A549 (cell line): ENCODE results near the gene CDT1. TPM values are rescaled to one million over a fixed set of nuclear protein-coding genes. Genes with fewer than 3 reads are reported as not detected.
A peak's percentile ranks its signal among the peaks of the same experiment; 100 is the strongest.

ENCODE experiments used
- ATAC-seq, 2 experiments: fragments of 200-7000 bp in 1 of 2; fragments of >200 bp in 1 of 2; cut with Nextera tagmentation in 1 of 2; cut with Tn5 transposase in 1 of 2; 3 replicates each; pipeline versions ENCODE4 v1.8.0 to v1.9.1; 2018 to 2020; ENCODE audit warnings: mild to moderate bottlenecking in 1 of 2, moderate library complexity in 1 of 2
- CTCF ChIA-PET: fragments of 300-600 bp; sonication (Branson Sonifier 250); formaldehyde crosslinking; extraction: SDS; loops from one replicate; lab custom pipeline; 2021; ENCODE audit warnings: antibody characterized with exemption, inconsistent platforms; lab: Yijun Ruan, JAX
- POLR2A ChIA-PET: fragments of 350-600 bp; formaldehyde crosslinking; extraction: SDS; loops from one replicate; lab custom pipeline; 2021; ENCODE audit warnings: antibody characterized with exemption, inconsistent platforms; lab: Yijun Ruan, JAX
- DNase-seq, 2 experiments: peaks; one replicate each; pipeline versions ENCODE4 v3.0.0 to v3.0.0-alpha.2; 2011 to 2016; ENCODE audit warnings: low read depth in 1 of 2, low spot score in 1 of 2
- FAIRE-seq: peaks from 2 replicates; lab custom pipeline; 2011; peaks lifted over from hg19 to GRCh38; lab: Jason Lieb, UNC
- H3K27ac ChIP-seq, 2 experiments: fragments of >200 bp; sonication (Bioruptor Twin); formaldehyde crosslinking; 3 replicates each; pipeline ENCODE4 v1.5.1; 2016 to 2017
- H3K4me1 ChIP-seq: fragments of >200 bp; sonication (Bioruptor Twin); formaldehyde crosslinking; 3 replicates; pipeline ENCODE4 v1.6.1; 2016
- H3K4me2 ChIP-seq: fragments of >200 bp; sonication (Bioruptor Twin); formaldehyde crosslinking; 3 replicates; pipeline ENCODE4 v1.6.1; 2016
- H3K4me3 ChIP-seq: fragments of >200 bp; sonication (Bioruptor Twin); formaldehyde crosslinking; 3 replicates; pipeline ENCODE4 v1.5.1; 2016
- H3K9me3 ChIP-seq: fragments of >200 bp; sonication (Bioruptor Twin); formaldehyde crosslinking; 3 replicates; pipeline ENCODE4 v1.6.1; 2016
- BHLHE40 ChIP-seq: IDR thresholded peaks from 2 replicates; pipeline ENCODE4 v1.6.1; 2012; ENCODE audit warnings: low read depth, low read length, inconsistent platforms
- CBX8 ChIP-seq: fragments of 200-600 bp; sonication (generic); IDR thresholded peaks from 2 replicates; pipeline ENCODE4 v1.6.1; 2016
- FOXS1 ChIP-seq: fragments of 250-450 bp; sonication (Bioruptor Pico); IDR thresholded peaks from 2 replicates; pipeline ENCODE4 v1.5.0; 2020; ENCODE audit warnings: mild to moderate bottlenecking, moderate library complexity
- GATA3 ChIP-seq: IDR thresholded peaks from 2 replicates; pipeline ENCODE4 v1.6.1; 2012; ENCODE audit warnings: borderline replicate concordance
- HEYL ChIP-seq: fragments of 250-450 bp; sonication (Bioruptor Pico); IDR thresholded peaks from 2 replicates; pipeline ENCODE4 v1.8.0; 2021; ENCODE audit warnings: mild to moderate bottlenecking, moderate library complexity
- HOXA7 ChIP-seq: fragments of 250-450 bp; sonication (Bioruptor Pico); IDR thresholded peaks from 2 replicates; pipeline ENCODE4 v1.5.0; 2020; ENCODE audit warnings: mild to moderate bottlenecking, moderate library complexity
- MAZ ChIP-seq: fragments of 150-350 bp; IDR thresholded peaks from 2 replicates; pipeline ENCODE4 v1.6.1; 2014; ENCODE audit warnings: antibody characterized with exemption, low read depth, low read length, borderline replicate concordance
- MYC ChIP-seq: IDR thresholded peaks from 2 replicates; pipeline ENCODE4 v1.6.1; 2012; ENCODE audit warnings: mild to moderate bottlenecking, inconsistent platforms, low read length, improper control_type of control experiment, borderline replicate concordance
- NR3C1 ChIP-seq: fragments of >200 bp; sonication (Bioruptor Twin); formaldehyde crosslinking; IDR thresholded peaks from 3 replicates; pipeline ENCODE4 v1.6.1; 2017
- PHF8 ChIP-seq: fragments of 200-600 bp; sonication (generic); IDR thresholded peaks from 2 replicates; pipeline ENCODE4 v1.6.1; 2016; ENCODE audit warnings: low read depth, mild to moderate bottlenecking, antibody characterized with exemption, moderate library complexity, borderline replicate concordance
- POLR2A ChIP-seq: IDR thresholded peaks from 2 replicates; pipeline ENCODE4 v1.6.1; 2012; ENCODE audit warnings: mild to moderate bottlenecking, low read length
- POLR2AphosphoS2 ChIP-seq: conservative IDR thresholded peaks from 2 replicates; pipeline ENCODE4 v1.6.1; 2012; ENCODE audit warnings: low read length, improper control_type of control experiment, inconsistent platforms
- RAD21 ChIP-seq, 2 experiments: fragments of >200 bp in 1 of 2; sonication (Bioruptor Twin) in 1 of 2; formaldehyde crosslinking in 1 of 2; IDR thresholded peaks in 1 of 2; conservative IDR thresholded peaks in 1 of 2; 2 replicates in 1 of 2; 3 replicates in 1 of 2; pipeline ENCODE4 v1.6.1; 2012 to 2018; ENCODE audit warnings: inconsistent platforms in 1 of 2
- ZC3H11A ChIP-seq: fragments of 450-650 bp; IDR thresholded peaks from 2 replicates; pipeline ENCODE4 v1.6.1; 2014; ENCODE audit warnings: antibody characterized with exemption, mild to moderate bottlenecking
- ZFP36 ChIP-seq: fragments of 450-650 bp; IDR thresholded peaks from 2 replicates; pipeline ENCODE4 v1.6.1; 2014; ENCODE audit warnings: borderline replicate concordance; ENCODE audit not compliant: partially characterized antibody
- ZNF302 ChIP-seq: fragments of 250-450 bp; sonication (Bioruptor Pico); IDR thresholded peaks from 2 replicates; pipeline ENCODE4 v1.9.0; 2021; ENCODE audit warnings: inconsistent platforms, mild to moderate bottlenecking, moderate library complexity
- WGBS: methylation state at CpG from one replicate; pipeline ENCODE4 v1.1.6; 2017; ENCODE audit errors: missing lambda C conversion rate; 5-methylcytosine and 5-hydroxymethylcytosine counted together
- polyA plus RNA-seq, 4 experiments: library from polyadenylated mRNA; depleted of rRNA in 3 of 4; stranded (reverse); fragments of >200 nt; fragmentation: RNase III in 1 of 4; extraction: RNeasy Plus Mini Kit Qiagen cat#74134 plus additional on column Dnase treatment in 1 of 4; gene quantifications; 2 replicates in 3 of 4; 3 replicates in 1 of 4; pipeline ENCODE4 v1.2.3, GENCODE V29; 2011 to 2017
- TF ChIP-seq, protein P1 (sequence below): IDR thresholded peaks from 2 replicates; pipeline ENCODE4 v1.6.1; 2012
- TF ChIP-seq, protein P2 (sequence below): fragments of >200 bp; sonication (Bioruptor Twin); formaldehyde crosslinking; IDR thresholded peaks from 2 replicates; pipeline ENCODE4 v1.6.1; 2016
- TF ChIP-seq, protein P3 (sequence below): fragments of >200 bp; sonication (Bioruptor Twin); formaldehyde crosslinking; IDR thresholded peaks from 3 replicates; pipeline ENCODE4 v1.5.1; 2016

CDT1 gene
- polyA plus RNA-seq, 2 of the 4 experiments (the other 2 are of a cell fraction), result 3.8 to 16.0 TPM

DNA sequence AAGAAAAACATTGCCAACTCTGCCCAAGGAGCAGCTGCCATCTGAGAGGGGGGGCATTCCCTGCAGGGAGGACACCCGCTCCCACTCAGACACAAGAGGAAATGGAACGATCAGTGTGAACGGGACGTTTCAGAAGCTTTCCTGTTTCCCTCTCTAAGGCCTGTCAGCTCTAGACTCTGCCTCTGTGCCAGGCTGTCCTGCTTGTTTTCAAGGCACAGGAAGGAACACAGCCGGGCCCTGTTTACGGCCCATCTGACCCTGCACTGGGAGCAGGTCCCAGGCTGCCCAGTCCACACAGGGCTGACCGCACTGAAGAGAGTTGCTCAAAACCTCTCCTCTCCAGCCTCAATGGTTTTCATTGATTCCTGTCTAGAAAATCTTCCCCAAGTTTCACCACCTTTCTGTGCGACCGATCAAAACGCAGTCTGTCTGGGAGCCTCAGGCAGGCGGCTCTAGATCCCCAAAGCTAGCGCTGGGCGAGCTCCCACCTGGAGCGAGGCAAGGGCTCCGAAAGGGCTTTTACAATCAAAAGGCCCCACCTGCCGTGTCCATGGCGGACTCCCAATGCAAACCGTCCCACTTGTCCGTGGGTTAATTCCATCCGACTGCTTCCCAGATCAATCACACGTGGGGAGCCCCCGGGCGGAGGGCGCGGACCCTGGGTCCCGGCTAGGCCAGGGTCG lies 20.1 kb upstream of the CDT1 start:
- peaks cover 48% of the 10 kb centered on the region for H3K4me1 ChIP-seq
- no peak for FAIRE-seq
- H3K27ac ChIP-seq, result peak overlapping the region; percentile 97 to 99
- peak in 1 of 2 experiments; percentile 43; a peak in 3 of 6 replicates for ATAC-seq
- TF ChIP-seq, protein P1, sequence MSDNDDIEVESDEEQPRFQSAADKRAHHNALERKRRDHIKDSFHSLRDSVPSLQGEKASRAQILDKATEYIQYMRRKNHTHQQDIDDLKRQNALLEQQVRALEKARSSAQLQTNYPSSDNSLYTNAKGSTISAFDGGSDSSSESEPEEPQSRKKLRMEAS, result no peak
- TF ChIP-seq HOXA7 (CRISPR knock-in tag) (no peak), NR3C1 (no peak)
- TF ChIP-seq, protein P2, sequence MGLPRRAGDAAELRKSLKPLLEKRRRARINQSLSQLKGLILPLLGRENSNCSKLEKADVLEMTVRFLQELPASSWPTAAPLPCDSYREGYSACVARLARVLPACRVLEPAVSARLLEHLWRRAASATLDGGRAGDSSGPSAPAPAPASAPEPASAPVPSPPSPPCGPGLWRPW, result no peak
- DNase-seq, result no peak
- POLR2A ChIA-PET, result interaction anchor here (0.6 to 2.4 kb wide), 4 partner anchors 11 to 28 kb away, joined by 3 to 18 read pairs (median 3); partner anchors contain the start of gene APRT
- H3K4me2 ChIP-seq, result peak overlapping the region; percentile 95
- H3K4me3 ChIP-seq, result peak overlapping the region; percentile 99
- no peaks in the 10 kb centered on the region for H3K9me3 ChIP-seq
- CTCF ChIA-PET, result interaction anchor here (0.6 to 5.6 kb wide), 14 partner anchors 10 to 1262 kb away, joined by 3 to 41 read pairs (median 4); no protein-coding TSS in a partner anchor
- WGBS, result 32% methylated on average over 23 of the region's 27 CpGs

DNA sequence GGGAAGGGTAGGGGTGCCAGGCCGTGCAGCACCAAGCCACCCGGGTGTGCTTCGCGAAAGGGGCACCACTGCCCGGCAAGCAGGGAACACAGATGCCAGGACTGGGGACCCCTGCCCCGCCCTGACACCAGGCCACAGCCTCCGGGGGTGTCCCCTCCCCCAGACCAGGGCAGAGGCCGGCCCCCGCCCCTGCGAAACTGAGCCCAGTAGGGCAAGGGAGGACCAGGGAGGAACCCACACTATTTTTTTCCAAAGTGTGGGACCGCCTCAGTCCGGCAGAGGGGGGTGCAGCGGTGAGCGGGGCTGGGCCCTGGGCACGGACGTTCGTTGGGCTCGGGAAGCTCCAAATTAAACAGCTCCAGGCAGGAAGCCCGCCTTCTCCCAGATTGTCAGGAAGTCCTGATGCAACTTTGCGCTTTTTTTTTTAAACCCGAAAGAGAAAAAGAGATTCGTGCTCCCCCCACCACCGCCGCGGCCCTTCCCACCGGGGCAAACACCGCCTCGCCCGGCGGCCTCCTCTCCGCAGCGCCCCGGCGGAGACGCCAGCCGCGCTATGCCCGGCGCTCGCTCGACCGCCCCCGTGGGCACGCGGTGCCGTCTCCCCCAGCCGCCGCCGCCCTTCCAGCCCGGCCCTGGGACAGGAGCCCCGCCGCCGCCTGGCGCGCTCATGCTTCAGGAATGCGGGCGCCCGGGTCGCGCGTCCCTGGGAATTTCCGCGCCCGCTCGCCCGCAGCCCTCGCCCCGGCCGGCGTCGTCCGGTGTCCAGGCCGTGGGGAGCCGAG lies 19.3 kb upstream of the CDT1 start:
- POLR2A ChIA-PET, result interaction anchor here (0.6 to 2.4 kb wide), 4 partner anchors 10 to 27 kb away, joined by 3 to 18 read pairs (median 3); partner anchors contain the start of gene APRT
- FAIRE-seq (no peak), DNase-seq (peak; percentile 74 to 83), ATAC-seq (peak; percentile 66 to 77)
- TF ChIP-seq BHLHE40 (no peak), ZFP36 (no peak), HOXA7 (CRISPR knock-in tag) (no peak), POLR2AphosphoS2 (no peak), HEYL (CRISPR knock-in tag) (no peak), PHF8 (peak; percentile 30; the same call in 1 of the 2 replicates), GATA3 (no peak), RAD21 (conservative IDR thresholded peaks at IDR 0.05 in 1 of 2, IDR thresholded peaks at IDR 0.05 in 1 of 2) (peak in 1 of 2 experiments; percentile 6; a peak in 1 of 5 replicates), FOXS1 (no peak), CBX8 (no peak), MAZ (0 out of 2 replicates have a peak, but pooled peaks have one; percentile 39), MYC (0 out of 2 replicates have a peak, but pooled peaks have one; percentile 11), ZNF302 (CRISPR knock-in tag) (no peak)
- TF ChIP-seq, protein P1, result peak; percentile 6; the same call in 1 of the 2 replicates
- TF ChIP-seq, protein P3, sequence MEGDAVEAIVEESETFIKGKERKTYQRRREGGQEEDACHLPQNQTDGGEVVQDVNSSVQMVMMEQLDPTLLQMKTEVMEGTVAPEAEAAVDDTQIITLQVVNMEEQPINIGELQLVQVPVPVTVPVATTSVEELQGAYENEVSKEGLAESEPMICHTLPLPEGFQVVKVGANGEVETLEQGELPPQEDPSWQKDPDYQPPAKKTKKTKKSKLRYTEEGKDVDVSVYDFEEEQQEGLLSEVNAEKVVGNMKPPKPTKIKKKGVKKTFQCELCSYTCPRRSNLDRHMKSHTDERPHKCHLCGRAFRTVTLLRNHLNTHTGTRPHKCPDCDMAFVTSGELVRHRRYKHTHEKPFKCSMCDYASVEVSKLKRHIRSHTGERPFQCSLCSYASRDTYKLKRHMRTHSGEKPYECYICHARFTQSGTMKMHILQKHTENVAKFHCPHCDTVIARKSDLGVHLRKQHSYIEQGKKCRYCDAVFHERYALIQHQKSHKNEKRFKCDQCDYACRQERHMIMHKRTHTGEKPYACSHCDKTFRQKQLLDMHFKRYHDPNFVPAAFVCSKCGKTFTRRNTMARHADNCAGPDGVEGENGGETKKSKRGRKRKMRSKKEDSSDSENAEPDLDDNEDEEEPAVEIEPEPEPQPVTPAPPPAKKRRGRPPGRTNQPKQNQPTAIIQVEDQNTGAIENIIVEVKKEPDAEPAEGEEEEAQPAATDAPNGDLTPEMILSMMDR, result peak; percentile 10; the same call in 1 of the 3 replicates
- H3K4me1 ChIP-seq, result peaks cover 48% of the 10 kb centered on the region
- H3K9me3 ChIP-seq, result no peaks in the 10 kb centered on the region
- peak overlapping the region; percentile 99 for H3K4me3 ChIP-seq
- under 1% methylated on average over 26 of the region's 74 CpGs for WGBS
- CTCF ChIA-PET, result interaction anchor here (0.6 to 5.6 kb wide), 12 partner anchors 9 to 1262 kb away, joined by 3 to 41 read pairs (median 4); no protein-coding TSS in a partner anchor
- H3K4me2 ChIP-seq, result peak overlapping the region; percentile 95
- peak overlapping the region; percentile 97 to 99 for H3K27ac ChIP-seq

DNA sequence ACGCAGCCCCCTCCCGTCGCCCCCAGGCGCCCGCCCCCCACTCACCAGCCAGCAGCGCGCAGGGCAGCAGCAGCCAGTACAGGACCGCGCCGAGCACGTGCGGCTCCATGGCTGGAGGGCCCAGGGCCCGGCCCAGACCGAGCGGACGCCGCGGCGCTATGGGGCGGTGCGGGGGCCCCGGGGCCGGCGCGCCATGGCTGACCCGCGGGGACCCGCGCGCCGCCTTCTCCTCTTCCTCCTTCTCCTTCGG lies 18.8 kb upstream of the CDT1 start:
- WGBS, result no CpG with 5 or more reads among the region's 32 CpGs
- peak overlapping the region; percentile 97 to 99 for H3K27ac ChIP-seq
- peak overlapping the region; percentile 95 for H3K4me2 ChIP-seq
- peak overlapping the region; percentile 99 for H3K4me3 ChIP-seq
- no peaks in the 10 kb centered on the region for H3K9me3 ChIP-seq
- TF ChIP-seq POLR2A (no peak), RAD21 (conservative IDR thresholded peaks at IDR 0.05 in 1 of 2, IDR thresholded peaks at IDR 0.05 in 1 of 2) (no peak), ZC3H11A (no peak)
- TF ChIP-seq, protein P1, result no peak; the same call in 1 of the 2 replicates
- ATAC-seq (peak; percentile 33 to 44), FAIRE-seq (no peak), DNase-seq (no peak)
- ChIA-PET POLR2A (interaction anchor here (0.7 to 2.4 kb wide), 3 partner anchors 15 to 47 kb away, joined by 3 to 18 read pairs (median 7); partner anchors contain the start of gene APRT), CTCF (interaction anchor here (0.8 to 5.6 kb wide), 7 partner anchors 8 to 70 kb away, joined by 3 to 41 read pairs (median 4); no protein-coding TSS in a partner anchor)
- peaks cover 46% of the 10 kb centered on the region for H3K4me1 ChIP-seq
